ENCODE measurements around the gene PKD2L1. TPM values are rescaled to one million over a fixed set of nuclear protein-coding genes. Genes with fewer than 3 reads are reported as not detected.
A peak's percentile ranks its signal among the peaks of the same experiment; 100 is the strongest.

Gene PKD2L1
- total RNA-seq, 1 experiment from 2014 or later, result not detected

DNA sequence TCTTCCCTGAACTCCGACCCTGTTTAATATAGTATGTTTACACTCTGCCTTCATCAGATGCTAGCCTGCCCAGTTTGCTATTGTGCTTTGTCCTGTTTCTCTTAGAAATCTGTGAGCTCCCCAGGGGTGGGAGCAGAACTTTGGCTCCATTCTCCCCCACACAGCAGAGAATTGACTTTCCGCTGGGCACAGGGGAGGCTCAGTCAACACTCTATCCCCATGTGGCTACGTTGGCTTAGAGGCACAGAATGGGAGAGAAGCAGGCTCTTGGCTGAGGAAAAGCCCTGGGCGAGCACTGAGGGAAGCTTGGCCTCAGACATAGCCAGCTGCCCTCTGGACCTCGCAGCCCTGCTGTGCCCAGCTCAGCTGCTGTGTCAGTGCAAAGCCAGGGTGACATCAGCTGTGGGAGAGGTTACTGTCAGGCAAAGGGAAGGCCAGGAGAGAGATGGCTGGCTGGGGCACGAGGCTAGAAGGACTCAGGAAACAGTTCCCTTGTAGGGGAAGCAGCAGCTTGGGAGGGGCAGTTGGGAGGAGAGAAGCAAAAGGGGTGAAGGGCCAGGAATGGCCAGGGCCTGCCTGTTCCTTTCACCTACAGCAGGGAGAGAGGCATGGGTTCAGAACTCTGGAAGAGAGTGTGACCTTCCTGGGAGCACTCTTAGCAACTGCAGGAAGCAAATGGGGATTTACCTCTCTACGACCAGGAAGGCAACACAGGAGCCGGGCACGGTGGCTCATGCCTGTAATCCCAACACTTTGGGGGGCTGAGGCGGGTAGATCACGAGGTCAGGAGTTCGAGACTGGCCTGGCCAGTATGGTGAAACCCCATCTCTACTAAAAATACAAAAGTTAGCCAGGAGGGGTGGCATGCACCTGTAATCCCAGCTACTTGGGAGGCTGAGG lies 11.2 kb upstream of the PKD2L1 start:
- BruUV-seq (replicated peaks), result no TSS peak
- CTCF ChIA-PET, result no interaction called here
- POLR2A ChIA-PET (ENCODE audit: low non-redundant PET), result no interaction called here
- Histone ChIP-seq H3K27me3 (replicated peaks; ENCODE audit: insufficient read depth, low read depth, low read length, poor library complexity) (no peaks in the 10 kb centered on the region), H3K4me3 (ENCODE audit: low read depth, low read length, poor library complexity, severe bottlenecking) (no peak overlapping the region), H3K9me3 (ENCODE audit: low read depth, low read length, poor library complexity, severe bottlenecking) (no peaks in the 10 kb centered on the region), H3K4me1 (ENCODE audit: insufficient read depth, low read length, poor library complexity, severe bottlenecking) (peaks cover 10% of the 10 kb centered on the region), H3K27ac (ENCODE audit: low read depth, low read length, poor library complexity, severe bottlenecking) (no peak overlapping the region), H3K36me3 (ENCODE audit: insufficient read depth, low read length, poor library complexity, severe bottlenecking) (no peaks in the 10 kb centered on the region)
- DNase-seq (ENCODE audit: low spot score), result no peak
- intact Hi-C loops (cut with micrococcal nuclease; ENCODE audit: unreplicated experiment), result loop anchor here (10.0 kb wide), 1 partner anchor 486 kb away; no protein-coding TSS in a partner anchor
- TF ChIP-seq EZH2 (IDR thresholded peaks at IDR 0.05; ENCODE audit: borderline replicate concordance, low read depth, low read length, poor library complexity, severe bottlenecking) (no peak), CTCF (conservative IDR thresholded peaks at IDR 0.05; ENCODE audit: low read depth, low read length) (no peak)

DNA sequence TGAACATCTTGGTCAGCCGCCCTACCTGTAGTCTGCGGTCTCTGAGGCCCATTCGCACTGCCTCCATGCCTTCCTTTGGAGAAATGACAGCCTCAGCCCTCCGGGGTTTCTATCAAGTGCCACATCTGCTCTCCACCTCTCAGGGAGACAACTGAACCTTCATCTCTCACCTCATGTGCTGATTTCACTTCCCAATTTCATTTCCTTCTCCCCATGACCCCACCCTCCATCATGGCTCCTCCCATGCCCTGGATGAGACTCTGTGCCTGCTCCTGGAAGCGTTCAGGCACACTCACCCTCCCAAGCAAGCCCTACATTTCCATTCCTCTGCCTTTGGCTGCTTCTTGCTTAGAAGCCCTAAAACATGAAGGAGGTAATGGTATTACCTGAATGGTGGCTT lies 9.2 kb upstream of the PKD2L1 start:
- no peak overlapping the region for H3K4me3 ChIP-seq (ENCODE audit: low read depth, low read length, poor library complexity, severe bottlenecking)
- no TSS peak for BruUV-seq (replicated peaks)
- POLR2A ChIA-PET (ENCODE audit: low non-redundant PET), result no interaction called here
- no peaks in the 10 kb centered on the region for H3K4me1 ChIP-seq (ENCODE audit: insufficient read depth, low read length, poor library complexity, severe bottlenecking)
- DNase-seq (ENCODE audit: low spot score), result no peak
- CTCF ChIA-PET, result no interaction called here
- intact Hi-C loops (cut with micrococcal nuclease; ENCODE audit: unreplicated experiment), result loop anchor here (5.0 kb wide), 1 partner anchor 168 kb away; no protein-coding TSS in a partner anchor
- TF ChIP-seq CTCF (conservative IDR thresholded peaks at IDR 0.05; ENCODE audit: low read depth, low read length), result no peak
- no peak for TF ChIP-seq EZH2 (IDR thresholded peaks at IDR 0.05; ENCODE audit: borderline replicate concordance, low read depth, low read length, poor library complexity, severe bottlenecking)
- no peak overlapping the region for H3K27ac ChIP-seq (ENCODE audit: low read depth, low read length, poor library complexity, severe bottlenecking)
- no peaks in the 10 kb centered on the region for H3K27me3 ChIP-seq (replicated peaks; ENCODE audit: insufficient read depth, low read depth, low read length, poor library complexity)
- H3K9me3 ChIP-seq (ENCODE audit: low read depth, low read length, poor library complexity, severe bottlenecking), result no peaks in the 10 kb centered on the region
- H3K36me3 ChIP-seq (ENCODE audit: insufficient read depth, low read length, poor library complexity, severe bottlenecking), result no peaks in the 10 kb centered on the region

DNA sequence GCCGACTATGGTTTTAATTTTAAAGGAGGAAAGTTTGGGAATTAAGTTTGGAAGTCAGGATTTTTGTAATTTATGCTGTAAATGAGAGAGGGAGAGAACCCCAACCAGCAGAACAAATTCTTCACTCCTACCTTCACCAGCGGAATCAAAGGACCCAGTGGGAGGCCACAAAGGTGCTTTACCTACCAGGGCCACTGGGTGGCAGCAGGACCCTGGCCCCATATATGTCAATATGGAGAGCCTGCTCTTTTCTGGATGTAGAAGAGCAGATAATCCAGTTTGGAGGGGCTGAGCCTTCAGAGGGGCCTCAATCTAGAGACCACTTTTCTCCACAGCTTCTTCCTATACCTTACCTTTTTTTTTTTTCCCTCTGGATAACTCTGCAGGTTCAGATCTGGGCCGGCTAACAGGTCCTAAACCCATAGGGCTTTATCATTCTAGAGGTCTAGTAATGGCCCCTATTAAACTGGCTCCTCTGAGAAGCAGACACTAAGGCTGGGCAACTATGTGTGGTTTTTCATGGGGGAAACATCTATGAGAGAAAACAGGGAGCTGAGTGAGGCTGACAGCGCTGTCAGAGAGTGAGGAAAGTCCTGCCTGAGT lies 8.5 kb upstream of the PKD2L1 start:
- ChIA-PET POLR2A (ENCODE audit: low non-redundant PET) (no interaction called here), CTCF (no interaction called here)
- Histone ChIP-seq H3K27ac (ENCODE audit: low read depth, low read length, poor library complexity, severe bottlenecking) (no peak overlapping the region), H3K36me3 (ENCODE audit: insufficient read depth, low read length, poor library complexity, severe bottlenecking) (no peaks in the 10 kb centered on the region), H3K4me1 (ENCODE audit: insufficient read depth, low read length, poor library complexity, severe bottlenecking) (no peaks in the 10 kb centered on the region), H3K4me3 (ENCODE audit: low read depth, low read length, poor library complexity, severe bottlenecking) (no peak overlapping the region), H3K27me3 (replicated peaks; ENCODE audit: insufficient read depth, low read depth, low read length, poor library complexity) (no peaks in the 10 kb centered on the region), H3K9me3 (ENCODE audit: low read depth, low read length, poor library complexity, severe bottlenecking) (no peaks in the 10 kb centered on the region)
- TF ChIP-seq EZH2 (IDR thresholded peaks at IDR 0.05; ENCODE audit: borderline replicate concordance, low read depth, low read length, poor library complexity, severe bottlenecking) (no peak), CTCF (conservative IDR thresholded peaks at IDR 0.05; ENCODE audit: low read depth, low read length) (peak; percentile 88)
- BruUV-seq (replicated peaks), result no TSS peak
- DNase-seq (ENCODE audit: low spot score), result peak; percentile 79
- intact Hi-C loops (cut with micrococcal nuclease; ENCODE audit: unreplicated experiment), result loop anchor here (1.0 to 5.0 kb wide), 2 partner anchors 95 to 169 kb away; no protein-coding TSS in a partner anchor
